AG09319 (cell line): ENCODE measurements around the gene GPR158.

Experiments
- DNase-seq: peaks from one replicate; pipeline ENCODE4 v3.0.0-alpha.2; 2010; ENCODE audit warnings: low read depth; ENCODE audit errors: extremely low read depth
- CTCF ChIP-seq: IDR thresholded peaks from 2 replicates; pipeline ENCODE4 v1.5.1; 2011; ENCODE audit warnings: low read depth, mild to moderate bottlenecking, inconsistent platforms, low read length, moderate library complexity

The GPR158 gene

GRCh38 chr10:25383686-25384085 is 208.9 kb downstream of the GPR158 start:
- no peak for DNase-seq

GRCh38 chr10:25384618-25385017 is 209.8 kb downstream of the GPR158 start:
- TF ChIP-seq CTCF = no peak
- DNase-seq = no peak

More at GRCh38 chr10:25383686-25384085, 208.9 kb downstream of the GPR158 start:
- TF ChIP-seq CTCF = no peak

GRCh38 chr10:25388188-25388861 is 213.5 kb downstream of the GPR158 start:
- TF ChIP-seq CTCF = no peak
- no peak for DNase-seq

GRCh38 chr10:25388862-25389206 is 214.0 kb downstream of the GPR158 start:
- DNase-seq = no peak
- no peak for TF ChIP-seq CTCF

- no peak for TF ChIP-seq CTCF
- DNase-seq = no peak
These were observed 215.9 kb downstream of the GPR158 start for GRCh38 chr10:25390733-25391132.

- TF ChIP-seq CTCF = no peak
- no peak for DNase-seq
These were observed 217.3 kb downstream of the GPR158 start for GRCh38 chr10:25392132-25392531.

GRCh38 chr10:25393621-25394020 is 218.8 kb downstream of the GPR158 start:
- no peak for DNase-seq
- TF ChIP-seq CTCF = no peak
